KBM-7 (cell line): ENCODE measurements around the gene COQ8B.

ENCODE experiments used
- DNase-seq: peaks from one replicate; pipeline ENCODE4 v3.0.0-alpha.2; 2015
- in situ Hi-C: fragments of 300-500 bp; cut with MboI; formaldehyde crosslinking; loops from 2 replicates; pipeline ENCODE4 v1.14.3; 2020; ENCODE audit warnings: low sequenced_read_pairs, low pct_unique_long_range_greater_than_20kb, mixed read lengths

COQ8B gene

DNA sequence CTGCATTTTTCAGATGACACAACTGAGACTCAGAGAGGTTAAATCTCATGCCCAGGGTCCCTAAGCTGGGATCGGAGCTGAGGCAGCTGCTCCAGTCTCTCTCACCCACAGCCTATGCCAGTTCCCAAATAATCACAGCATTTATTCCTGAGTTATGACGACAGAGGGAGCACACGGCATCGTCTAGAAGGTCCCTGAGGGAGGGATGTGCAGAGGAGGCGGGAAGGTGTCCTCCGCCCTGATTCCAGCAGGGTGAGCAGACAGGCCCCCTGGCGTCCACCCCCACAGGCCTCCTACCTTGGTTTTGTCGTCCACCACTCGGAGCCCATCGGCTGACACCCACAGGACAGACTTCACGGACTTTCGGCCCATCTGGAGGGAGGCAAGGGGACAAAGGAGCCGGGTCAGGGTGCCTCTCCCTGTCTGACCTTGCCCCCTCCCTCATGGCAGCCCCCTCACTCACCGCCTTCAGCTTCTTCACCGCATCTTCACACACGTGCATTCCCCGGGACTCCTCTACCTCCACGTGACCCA lies 34.2 kb downstream of the COQ8B start:
- no peak for DNase-seq
- in situ Hi-C loops: loop anchor here (25.0 kb wide), 1 partner anchor 455 kb away; no protein-coding TSS in a partner anchor

DNA sequence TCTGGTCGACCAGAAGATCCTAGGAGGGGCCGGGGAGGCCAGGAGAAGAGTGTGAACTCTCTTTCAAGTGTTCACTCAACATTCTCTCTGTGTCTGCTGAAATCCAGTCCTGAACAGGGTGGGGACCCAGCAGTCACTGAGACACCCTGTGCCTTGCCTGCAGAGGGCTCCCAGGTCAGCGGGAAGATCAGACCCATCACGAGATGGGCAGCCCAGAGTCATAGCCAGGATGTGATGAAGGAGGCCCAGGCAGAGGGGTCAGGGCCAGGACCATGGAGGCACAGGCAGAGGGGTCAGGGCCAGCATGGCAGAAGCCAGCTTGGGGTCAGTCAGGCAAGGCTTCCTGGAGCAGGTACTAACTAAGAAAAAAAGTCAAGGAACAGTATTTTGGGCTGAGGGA lies 35.6 kb downstream of the COQ8B start:
- in situ Hi-C loops: loop anchor here (25.0 kb wide), 1 partner anchor 456 kb away; no protein-coding TSS in a partner anchor
- DNase-seq: no peak

DNA sequence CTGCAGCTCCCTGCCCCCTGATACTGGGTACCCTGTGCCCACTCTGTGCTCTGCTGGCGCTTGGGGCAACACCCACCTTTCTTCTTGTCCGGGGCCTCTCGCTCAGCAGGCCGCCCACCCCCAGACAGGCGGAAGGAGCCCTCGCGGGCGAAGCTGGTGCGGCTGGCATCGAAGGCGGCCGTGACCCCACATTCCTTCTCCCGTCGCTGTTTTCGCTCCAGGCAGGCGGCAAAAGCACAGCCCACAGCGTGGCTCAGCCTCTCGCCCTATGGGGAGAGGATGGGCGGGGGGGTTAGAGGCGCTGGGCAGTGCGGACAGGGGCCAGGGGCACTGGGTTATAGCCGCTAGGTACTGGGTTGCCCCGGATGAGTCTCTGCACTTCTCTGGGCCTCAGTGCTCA lies 39.5 kb downstream of the COQ8B start:
- DNase-seq: no peak
- in situ Hi-C loops: loop anchor here (25.0 kb wide), 1 partner anchor 460 kb away; no protein-coding TSS in a partner anchor

DNA sequence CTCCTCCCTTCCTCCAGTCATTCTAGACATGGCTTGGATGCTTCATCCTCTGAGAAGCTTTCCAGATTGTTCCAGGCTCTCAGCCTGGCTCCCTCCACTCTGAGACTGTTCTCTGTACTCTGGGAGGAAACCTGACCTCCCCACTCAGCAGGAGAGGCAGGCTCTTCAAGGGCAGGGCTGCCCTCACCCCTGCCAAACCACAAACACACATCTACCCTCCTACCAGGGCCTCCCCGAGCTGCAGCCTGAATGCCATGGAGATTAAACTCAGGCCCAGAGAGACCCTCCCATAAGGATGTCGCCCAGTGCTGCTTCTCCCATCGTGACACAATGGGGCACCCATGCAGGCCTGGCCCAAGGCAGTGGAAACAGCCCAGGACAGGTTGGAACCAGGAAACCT lies 42.4 kb downstream of the COQ8B start:
- in situ Hi-C loops: loop anchor here (25.0 kb wide), 1 partner anchor 238 kb away; no protein-coding TSS in a partner anchor

DNA sequence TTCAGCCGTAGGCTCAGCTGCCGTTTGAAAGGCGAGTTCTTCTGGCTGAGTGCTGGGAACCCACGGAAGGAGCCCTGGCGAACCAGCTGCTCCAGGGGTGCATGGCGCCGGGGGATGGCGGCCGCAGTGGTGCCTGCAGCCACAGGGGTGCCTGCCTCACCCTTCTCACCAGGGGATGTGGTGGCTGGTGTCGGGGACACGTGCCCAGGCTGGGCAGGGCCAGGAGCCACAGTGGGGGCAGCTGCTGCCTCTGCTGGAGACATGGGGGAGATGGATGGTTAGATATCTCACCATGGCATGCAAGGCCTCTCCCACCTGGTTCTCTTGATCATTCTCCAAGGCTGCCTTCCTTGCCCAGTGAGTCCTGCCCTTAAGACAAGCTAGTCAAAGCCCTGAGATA lies 43.3 kb downstream of the COQ8B start:
- DNase-seq: no peak
- in situ Hi-C loops: loop anchor here (25.0 kb wide), 1 partner anchor 239 kb away; no protein-coding TSS in a partner anchor

More for the DNA sequence above, 42.4 kb downstream of the COQ8B start:
- DNase-seq: no peak

DNA sequence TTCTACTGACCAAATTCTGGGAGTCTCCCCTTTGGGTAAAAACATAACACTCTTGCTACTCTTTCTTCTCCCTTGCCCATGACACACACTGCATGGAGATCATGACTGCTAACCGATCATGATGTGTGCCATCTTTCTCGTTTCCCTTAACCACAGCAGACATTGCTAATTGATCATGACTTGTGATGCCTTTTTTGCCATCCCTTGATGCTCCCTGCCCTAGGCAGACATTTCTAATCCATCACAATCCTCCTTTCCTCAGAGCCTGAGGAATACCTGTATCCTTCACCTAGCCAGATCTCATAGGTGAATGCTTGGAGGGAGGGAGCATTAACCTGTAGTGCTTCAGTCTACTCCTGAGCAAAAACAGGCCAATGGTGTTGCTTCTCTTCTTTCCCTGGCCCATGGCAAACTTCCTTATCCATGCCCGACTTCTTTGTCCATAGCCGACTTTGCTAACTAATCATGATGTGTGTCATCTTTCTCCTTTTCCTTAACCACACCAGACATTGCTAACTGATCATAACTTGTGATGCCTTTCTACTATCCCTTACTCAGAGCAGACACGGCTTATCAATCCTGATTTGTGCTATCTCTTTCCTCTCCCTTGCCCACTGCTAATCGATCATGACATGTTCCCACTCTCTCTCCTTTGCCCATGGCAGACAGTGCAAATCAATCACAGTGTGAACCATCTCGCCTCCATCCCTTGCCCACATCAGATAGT lies 44.0 kb downstream of the COQ8B start:
- in situ Hi-C loops: loop anchor here (25.0 kb wide), 1 partner anchor 240 kb away; no protein-coding TSS in a partner anchor
- DNase-seq: no peak

DNA sequence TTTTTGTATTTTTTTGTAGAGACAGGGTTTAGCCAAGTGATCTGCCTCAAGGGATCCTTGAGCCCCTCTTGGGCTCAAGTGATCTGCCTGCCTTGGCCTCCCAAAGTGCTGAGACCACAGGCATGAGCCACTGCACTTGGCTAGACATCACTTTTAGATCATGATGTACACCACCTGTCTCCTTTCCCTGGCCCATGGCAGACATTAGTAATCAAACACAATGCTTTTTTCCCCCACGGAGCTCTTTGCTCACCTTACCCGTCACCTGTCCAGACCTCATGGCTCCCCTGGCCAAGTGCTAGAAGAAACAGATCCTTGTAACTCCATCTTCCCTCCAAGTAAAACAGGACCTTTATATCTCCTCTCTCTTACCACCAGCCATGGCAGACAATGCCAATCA lies 44.6 kb downstream of the COQ8B start:
- no peak for DNase-seq
- in situ Hi-C loops: loop anchor here (25.0 kb wide), 1 partner anchor 240 kb away; no protein-coding TSS in a partner anchor

DNA sequence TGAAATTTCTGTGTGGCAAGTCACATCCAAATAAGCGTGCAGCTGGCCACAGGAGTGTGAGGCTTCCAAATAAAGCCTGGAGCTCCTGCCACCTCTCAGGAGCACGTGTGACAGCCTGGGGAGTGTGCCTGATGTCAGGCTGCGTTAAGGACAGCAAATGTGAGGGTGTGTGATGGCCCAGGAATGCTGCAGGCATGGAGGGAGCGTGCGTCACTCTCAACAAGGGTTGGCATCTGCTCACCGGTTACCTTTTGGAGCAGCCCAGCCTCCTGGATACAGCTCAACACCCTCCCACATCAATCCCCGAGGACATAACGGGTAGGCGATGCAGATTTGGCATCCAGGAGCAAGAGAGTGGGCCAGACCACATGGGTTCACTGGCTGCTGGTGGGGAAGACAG lies 45.3 kb downstream of the COQ8B start:
- in situ Hi-C loops: loop anchor here (25.0 kb wide), 1 partner anchor 241 kb away; no protein-coding TSS in a partner anchor
- no peak for DNase-seq

DNA sequence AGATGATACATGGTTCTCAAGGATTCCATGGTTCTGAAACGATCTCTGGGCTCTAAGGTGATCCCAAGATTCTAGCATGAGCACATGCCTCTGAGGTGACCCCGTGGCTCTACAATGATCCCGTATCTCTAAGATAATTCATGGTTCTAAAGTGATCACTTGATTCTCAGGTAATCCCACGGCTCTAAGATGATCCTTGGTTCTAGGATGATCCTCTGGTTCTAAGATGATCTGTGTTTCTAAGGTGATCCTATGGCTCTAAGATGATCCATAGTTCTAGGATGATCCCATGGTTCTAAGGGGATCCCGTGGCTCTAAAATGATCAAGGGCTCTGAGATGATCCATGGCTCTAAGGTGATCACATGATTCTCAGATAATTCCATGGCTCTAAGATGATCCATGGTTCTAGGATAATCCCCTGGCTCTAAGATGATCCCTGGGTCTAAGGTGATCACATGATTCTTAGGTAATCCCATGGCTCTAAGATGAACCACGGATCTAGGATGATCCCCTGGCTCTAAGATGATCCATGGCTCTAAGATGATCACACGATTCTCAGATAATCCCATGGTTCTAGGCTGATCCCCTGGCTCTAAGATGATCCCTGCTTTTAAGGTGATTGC lies 47.6 kb downstream of the COQ8B start:
- DNase-seq: no peak
- in situ Hi-C loops: loop anchor here (25.0 kb wide), 1 partner anchor 243 kb away; no protein-coding TSS in a partner anchor

DNA sequence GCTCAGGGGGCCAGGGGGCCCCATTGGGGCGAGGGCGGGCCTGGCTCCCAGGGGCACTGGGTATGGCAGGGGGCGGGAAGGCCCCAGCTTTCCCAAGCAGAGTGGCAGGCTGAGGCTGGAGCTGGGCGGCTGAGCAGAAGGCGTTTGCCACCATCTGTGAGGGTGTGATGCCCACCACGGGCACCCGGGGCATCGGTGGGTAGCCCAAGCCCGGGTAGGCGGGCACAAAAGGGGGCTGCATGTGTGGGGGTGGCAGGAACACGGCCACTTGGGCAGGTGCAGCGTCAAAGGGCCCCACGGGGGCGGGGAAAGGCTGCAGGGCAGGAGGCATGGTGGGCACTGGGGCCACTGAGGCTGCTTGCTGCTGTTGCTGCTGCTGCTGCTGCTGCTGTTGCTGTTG lies 49.1 kb downstream of the COQ8B start:
- DNase-seq: no peak
- in situ Hi-C loops: loop anchor here (25.0 kb wide), 1 partner anchor 245 kb away; no protein-coding TSS in a partner anchor

DNA sequence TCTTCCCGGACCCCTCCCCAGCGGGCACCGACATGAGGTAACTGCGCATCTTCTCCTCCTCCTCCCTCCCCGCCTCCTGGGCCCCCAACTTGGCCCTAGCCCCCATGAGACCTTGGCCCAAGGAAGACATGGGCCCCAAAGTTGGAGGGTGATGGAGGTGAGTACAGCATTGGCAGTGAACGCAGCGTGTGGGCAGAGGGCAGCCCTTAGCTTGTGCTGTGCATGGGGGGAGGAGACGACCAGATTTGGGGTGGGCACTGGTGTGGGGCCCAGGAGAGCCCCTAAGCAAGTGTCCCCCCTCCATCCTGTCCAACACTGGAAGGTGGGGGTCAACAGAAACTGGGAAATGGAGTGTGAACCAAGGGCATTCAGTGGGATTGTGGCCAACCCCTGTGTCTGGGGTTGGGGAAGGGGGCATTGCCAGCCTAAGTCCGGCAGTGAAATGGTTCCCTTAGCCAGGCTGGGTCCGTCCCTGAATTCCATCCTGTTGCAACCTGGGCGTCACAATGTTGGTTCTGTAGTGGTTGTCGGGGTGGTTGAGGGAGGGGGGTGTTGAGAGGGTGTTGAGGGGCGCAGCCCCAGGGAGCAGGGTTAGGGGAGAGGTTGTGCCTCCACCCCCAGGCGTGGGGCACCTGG lies 49.8 kb downstream of the COQ8B start:
- no peak for DNase-seq
- in situ Hi-C loops: loop anchor here (25.0 kb wide), 1 partner anchor 245 kb away; no protein-coding TSS in a partner anchor

DNA sequence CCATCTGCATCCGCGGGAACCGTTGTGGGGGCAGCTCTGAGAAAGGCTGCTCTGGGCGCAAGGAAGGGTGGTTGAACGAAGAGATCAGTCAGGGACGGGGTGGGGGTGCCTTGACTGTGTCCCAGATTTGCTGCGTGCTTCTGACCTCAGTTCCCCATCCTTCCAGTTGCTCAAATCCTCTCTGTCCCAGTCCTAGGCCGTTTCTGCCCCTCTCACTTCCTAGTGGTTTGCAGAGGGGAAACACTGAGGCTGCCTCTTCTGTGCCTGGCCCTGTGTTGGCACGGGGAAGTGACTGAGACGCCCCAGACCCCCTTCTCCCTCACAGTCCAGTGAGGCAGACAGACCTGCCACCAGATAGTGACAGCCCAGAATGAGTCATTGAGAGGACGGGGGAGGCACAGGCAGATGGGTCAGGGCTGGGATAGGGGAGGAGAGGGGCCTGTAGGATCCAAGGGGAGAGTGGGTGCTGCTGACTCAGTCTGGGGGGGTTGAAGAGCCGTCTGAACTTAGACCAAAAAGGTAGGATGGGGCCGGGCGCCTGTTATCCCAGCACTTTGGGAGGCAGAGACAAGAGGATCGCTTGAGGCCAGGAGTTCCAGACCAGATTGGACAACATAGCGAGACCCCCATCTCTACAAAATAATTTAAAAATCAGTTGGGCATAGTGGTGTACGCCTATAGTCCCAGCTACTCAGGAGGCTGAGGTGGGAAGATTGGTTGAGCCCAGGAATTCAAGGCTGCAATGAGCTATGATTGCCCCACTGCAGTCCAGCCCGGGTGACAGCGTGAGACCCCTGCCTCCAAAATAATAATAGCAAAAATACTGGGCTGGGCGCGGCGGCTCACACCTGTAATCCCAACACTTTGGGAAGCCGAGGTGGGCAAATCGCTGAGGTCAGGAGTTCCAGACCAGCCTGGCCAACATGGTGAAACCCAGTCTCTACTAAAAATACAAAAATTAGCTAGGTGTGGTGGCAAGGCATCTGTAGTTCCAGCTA lies 52.7 kb downstream of the COQ8B start:
- no peak for DNase-seq
- in situ Hi-C loops: loop anchor here (25.0 kb wide), 1 partner anchor 248 kb away; no protein-coding TSS in a partner anchor

DNA sequence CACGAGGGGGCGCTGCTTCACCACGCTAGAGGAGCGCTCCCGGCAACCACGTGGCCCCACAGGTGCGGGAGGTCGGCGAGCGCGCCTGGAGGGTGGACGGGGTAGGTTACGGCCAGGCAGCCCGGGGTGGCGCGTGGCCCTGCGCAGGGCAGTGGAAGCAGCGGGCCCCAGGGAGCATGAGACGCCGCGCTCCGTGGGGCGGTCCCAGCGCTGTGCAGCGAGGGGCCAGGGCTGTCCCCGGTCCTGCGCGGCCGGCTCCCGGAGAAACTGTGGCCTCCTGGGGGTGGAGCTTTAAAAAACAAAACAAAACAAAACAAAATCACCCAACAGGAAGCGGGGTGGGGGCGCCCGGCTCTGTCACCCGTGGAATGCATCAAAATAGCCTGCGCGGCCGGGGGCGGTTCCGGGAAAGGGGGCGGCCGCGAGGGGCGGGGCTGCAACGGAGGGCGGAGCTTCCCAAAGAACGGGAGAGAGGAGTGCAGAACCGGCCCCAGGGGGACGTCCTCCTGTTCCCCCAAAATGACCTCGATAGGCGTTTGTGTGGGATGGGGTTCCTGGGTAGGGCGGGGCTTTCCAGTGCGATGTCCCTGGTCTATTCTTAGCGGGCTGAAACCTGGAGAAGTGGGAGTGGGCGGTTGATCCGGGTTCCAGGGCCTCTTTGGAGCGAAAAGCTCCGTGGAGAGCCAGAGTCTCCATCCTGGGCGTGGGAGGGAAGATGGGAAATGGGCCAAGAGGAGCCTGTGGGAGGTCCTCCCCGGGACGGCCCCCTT lies 53.6 kb downstream of the COQ8B start:
- peak; percentile 91 for DNase-seq
- in situ Hi-C loops: loop anchor here (25.0 kb wide), 1 partner anchor 249 kb away; no protein-coding TSS in a partner anchor

DNA sequence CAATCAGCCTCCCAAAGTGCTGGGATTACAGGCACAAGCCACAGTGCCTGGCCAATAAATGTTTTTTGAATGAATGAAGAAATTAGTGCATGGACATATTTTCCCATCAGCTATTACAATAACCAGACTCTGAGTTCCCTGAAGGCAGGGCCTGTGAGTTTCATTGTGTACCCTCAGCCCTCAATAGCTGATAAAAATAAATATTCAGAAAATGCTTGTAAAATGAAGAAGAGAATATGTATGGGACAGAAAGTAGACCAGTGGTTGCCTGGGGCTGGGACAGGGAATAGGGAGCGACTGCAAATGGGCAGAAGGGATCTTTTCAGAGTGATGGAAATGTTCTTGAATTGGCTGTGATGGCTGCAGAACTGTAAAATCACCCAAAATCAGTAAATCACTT lies 55.1 kb downstream of the COQ8B start:
- in situ Hi-C loops: loop anchor here (25.0 kb wide), 1 partner anchor 251 kb away; no protein-coding TSS in a partner anchor
- no peak for DNase-seq

DNA sequence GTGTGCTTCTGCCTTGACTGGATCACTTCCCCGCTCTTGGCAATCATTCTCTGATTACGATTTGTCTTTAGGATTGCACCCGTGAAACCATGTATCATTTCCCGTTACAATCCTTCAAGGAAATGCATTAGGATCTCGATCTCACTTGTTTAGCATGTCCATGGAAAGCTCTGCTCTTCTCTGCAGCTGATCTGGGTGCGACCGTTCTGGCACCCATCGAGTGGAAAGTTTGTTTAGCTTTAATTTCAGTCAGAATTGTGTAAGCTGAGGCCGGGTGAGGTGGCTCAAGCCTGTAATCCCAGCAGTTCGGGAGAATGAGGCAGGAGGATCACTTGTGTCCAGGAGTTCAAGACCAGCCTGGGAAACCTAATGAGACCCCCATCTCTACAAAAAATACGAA lies 57.1 kb downstream of the COQ8B start:
- in situ Hi-C loops: loop anchor here (25.0 kb wide), 1 partner anchor 253 kb away; no protein-coding TSS in a partner anchor

DNA sequence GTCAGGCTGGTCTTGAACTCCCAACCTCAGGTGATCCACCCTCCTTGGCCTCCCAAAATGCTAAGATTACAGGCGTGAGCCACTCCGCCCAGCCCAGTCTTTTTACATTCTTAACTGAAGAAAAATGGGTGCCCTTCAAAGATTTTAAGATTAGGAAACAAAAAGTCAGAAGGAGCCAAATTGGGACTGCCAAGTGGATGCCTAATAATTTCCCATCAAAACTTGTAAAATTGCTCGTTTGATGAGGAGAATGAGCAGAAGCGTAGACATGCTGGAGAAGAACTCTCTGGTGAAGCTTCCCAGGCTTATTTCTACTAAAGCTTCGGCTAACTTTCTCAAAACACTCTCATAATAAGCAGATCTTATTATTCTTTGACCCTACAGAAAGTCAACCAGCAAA lies 57.6 kb downstream of the COQ8B start:
- in situ Hi-C loops: loop anchor here (25.0 kb wide), 1 partner anchor 253 kb away; no protein-coding TSS in a partner anchor
- DNase-seq: no peak

More for the DNA sequence above, 57.1 kb downstream of the COQ8B start:
- no peak for DNase-seq

DNA sequence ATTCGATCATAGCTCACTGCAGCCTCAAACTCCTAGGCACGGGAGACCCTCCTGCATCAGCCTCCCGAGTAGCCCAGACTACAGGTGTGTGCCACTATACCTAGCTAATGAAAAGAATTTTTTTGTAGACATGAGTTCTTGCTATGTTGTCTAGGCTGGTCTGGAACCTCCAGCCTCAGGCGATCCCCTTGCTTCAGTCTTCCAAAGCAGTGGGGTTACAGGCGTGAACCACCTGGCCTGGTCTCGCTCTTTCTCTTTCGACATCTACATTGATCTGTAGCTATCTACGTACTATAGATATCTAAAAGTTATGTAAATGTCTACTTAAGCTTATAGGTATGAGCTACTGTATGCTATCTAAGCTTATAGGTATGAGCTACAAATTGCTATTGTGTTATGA lies 58.7 kb downstream of the COQ8B start:
- in situ Hi-C loops: loop anchor here (25.0 kb wide), 1 partner anchor 254 kb away; no protein-coding TSS in a partner anchor
- no peak for DNase-seq
